ENCODE data around the gene DPP7. TPM values are rescaled to one million over a fixed set of nuclear protein-coding genes. Genes with fewer than 3 reads are reported as not detected.
"Not testable (repeated sequence)": the region's sequence is repeated elsewhere in the genome, so short reads cannot be mapped to it uniquely, and the experiment has no call there.

Gene DPP7
- total RNA-seq, 1 donor from 2014 or later, result 137 TPM

DNA sequence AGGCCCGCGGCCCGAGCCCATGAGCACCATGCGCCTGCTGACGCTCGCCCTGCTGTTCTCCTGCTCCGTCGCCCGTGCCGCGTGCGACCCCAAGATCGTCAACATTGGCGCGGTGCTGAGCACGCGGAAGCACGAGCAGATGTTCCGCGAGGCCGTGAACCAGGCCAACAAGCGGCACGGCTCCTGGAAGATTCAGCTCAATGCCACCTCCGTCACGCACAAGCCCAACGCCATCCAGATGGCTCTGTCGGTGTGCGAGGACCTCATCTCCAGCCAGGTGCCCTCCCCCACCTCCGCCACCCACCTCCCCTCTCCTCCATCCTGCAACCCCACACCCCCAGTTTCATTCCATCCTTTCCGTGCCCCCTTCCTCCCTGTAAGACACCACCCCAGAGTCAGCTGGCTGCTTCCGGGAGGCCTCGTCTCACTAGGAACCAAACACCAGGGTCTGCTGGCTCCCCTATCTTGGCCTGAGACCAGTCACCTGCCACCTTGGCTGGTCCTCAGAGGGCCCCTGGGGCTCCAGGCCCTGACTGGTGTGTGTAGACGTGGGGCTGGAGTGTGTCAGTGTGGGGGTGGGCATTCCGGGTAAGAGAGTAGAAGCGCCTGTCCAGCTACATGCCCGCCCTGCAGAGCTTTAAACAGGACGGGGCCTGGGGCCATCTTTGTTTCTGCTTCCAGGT, 25.1 kb upstream of the DPP7 start:
- H3K36me3 ChIP-seq (ENCODE audit: control insufficient read depth, insufficient read depth, low read length), result no peaks in the 10 kb centered on the region
- TF ChIP-seq, protein P1, sequence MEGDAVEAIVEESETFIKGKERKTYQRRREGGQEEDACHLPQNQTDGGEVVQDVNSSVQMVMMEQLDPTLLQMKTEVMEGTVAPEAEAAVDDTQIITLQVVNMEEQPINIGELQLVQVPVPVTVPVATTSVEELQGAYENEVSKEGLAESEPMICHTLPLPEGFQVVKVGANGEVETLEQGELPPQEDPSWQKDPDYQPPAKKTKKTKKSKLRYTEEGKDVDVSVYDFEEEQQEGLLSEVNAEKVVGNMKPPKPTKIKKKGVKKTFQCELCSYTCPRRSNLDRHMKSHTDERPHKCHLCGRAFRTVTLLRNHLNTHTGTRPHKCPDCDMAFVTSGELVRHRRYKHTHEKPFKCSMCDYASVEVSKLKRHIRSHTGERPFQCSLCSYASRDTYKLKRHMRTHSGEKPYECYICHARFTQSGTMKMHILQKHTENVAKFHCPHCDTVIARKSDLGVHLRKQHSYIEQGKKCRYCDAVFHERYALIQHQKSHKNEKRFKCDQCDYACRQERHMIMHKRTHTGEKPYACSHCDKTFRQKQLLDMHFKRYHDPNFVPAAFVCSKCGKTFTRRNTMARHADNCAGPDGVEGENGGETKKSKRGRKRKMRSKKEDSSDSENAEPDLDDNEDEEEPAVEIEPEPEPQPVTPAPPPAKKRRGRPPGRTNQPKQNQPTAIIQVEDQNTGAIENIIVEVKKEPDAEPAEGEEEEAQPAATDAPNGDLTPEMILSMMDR (IDR thresholded peaks at IDR 0.05; ENCODE audit: insufficient read depth, low read length, poor library complexity, severe bottlenecking), result no peak
- H3K4me3 ChIP-seq (ENCODE audit: low read depth, low read length), result no peak overlapping the region
- no peak for DNase-seq (ENCODE audit: low read depth)
- peaks cover 79% of the 10 kb centered on the region for H3K27me3 ChIP-seq (ENCODE audit: control insufficient read depth, insufficient read depth, low read length)

- no peak for DNase-seq (ENCODE audit: low read depth)
- H3K27me3 ChIP-seq (ENCODE audit: control insufficient read depth, insufficient read depth, low read length), result peaks cover 79% of the 10 kb centered on the region
- TF ChIP-seq, protein P1 (IDR thresholded peaks at IDR 0.05; ENCODE audit: insufficient read depth, low read length, poor library complexity, severe bottlenecking), result no peak
Measured at GRCh38 chr9:137138722-137139467, 24.4 kb upstream of the DPP7 start, which contains the start of gene GRIN1. Gene GRIN1, plus strand, starts transcription at chr9:137139154. Its CDS starts 333 bp downstream, at chr9:137139487.

GRCh38 chr9:137138058-137138721, 23.7 kb upstream of the DPP7 start:
- Histone ChIP-seq H3K4me3 (ENCODE audit: low read depth, low read length) (no peak overlapping the region), H3K36me3 (ENCODE audit: control insufficient read depth, insufficient read depth, low read length) (no peaks in the 10 kb centered on the region), H3K27me3 (ENCODE audit: control insufficient read depth, insufficient read depth, low read length) (peaks cover 73% of the 10 kb centered on the region)
- no peak for DNase-seq (ENCODE audit: low read depth)
- TF ChIP-seq, protein P1 (IDR thresholded peaks at IDR 0.05; ENCODE audit: insufficient read depth, low read length, poor library complexity, severe bottlenecking), result no peak

More at GRCh38 chr9:137138722-137139467, 24.4 kb upstream of the DPP7 start, which contains the start of gene GRIN1:
- no peaks in the 10 kb centered on the region for H3K36me3 ChIP-seq (ENCODE audit: control insufficient read depth, insufficient read depth, low read length)
- no peak within 1 kb of the TSS for H3K4me3 ChIP-seq (ENCODE audit: low read depth, low read length)

DNA sequence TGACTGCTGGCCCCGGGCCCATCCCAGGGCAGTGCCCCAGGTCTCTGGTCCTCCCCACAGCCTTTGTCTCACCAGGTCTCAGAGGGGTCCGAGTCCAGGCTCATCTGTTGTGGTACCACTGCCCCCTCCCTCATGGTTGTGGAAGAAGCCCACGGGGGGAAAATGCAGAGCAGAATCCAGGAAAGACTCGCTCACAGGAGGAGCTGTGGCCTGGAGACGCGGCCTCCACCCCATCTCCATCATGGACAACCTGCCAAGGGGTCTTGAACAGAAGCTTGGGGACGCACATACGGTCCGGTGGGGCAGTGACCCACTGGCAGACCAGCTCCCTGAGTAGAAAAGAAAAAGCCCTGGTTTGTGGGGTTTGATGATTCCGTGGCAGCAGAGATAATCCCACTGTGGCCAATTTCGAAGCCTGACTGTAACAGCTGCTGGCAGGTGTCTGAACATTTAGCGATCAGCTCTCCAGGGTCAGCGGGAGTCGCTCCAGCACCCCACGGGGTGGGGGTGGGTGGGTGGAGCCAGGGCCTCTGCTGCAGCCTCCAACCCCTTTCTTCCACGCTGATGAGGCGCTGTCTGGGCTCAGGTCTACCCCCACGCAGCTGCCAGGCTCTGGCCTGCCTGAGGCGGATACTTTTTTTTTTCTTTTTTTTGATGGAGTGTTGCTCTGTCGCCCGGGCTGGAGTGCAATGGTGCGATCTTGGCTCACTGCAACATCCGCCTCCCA, 22.5 kb upstream of the DPP7 start:
- TF ChIP-seq, protein P1 (IDR thresholded peaks at IDR 0.05; ENCODE audit: insufficient read depth, low read length, poor library complexity, severe bottlenecking), result no peak
- Histone ChIP-seq H3K36me3 (ENCODE audit: control insufficient read depth, insufficient read depth, low read length) (no peaks in the 10 kb centered on the region), H3K27me3 (ENCODE audit: control insufficient read depth, insufficient read depth, low read length) (peaks cover 63% of the 10 kb centered on the region), H3K4me3 (ENCODE audit: low read depth, low read length) (no peak overlapping the region)
- DNase-seq (ENCODE audit: low read depth), result no peak

DNA sequence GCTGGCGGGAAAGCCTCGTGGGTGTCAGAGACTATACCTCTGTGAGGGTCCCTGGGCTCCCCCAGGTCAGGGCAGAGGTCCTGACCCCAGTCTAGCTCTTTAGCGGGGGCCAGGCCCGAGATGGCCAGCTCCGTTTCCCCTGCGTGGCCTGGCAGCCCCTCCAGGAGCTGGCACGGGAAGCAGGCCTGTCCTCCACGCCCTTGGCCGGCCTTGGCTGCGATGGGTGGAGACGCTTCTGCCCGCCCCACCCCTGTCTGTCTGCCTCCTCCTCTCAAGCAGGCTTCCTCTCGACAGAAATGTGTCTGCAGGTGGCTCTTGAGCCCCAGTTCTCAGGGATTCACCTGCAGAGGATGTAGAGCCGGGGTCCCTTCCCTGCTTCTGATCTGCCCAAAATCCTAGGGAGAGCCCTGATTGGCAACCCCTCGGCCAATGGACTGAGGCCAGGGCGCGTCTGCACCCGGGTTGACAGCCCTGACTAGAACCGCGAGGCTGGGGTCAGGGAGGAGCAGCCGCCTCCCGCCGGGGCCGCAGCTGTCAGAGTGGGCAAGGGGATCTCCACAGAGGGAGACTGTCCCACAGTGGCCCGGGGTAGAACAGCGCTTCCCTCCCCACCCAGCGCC, 21.8 kb upstream of the DPP7 start:
- Histone ChIP-seq H3K36me3 (ENCODE audit: control insufficient read depth, insufficient read depth, low read length) (no peaks in the 10 kb centered on the region), H3K27me3 (ENCODE audit: control insufficient read depth, insufficient read depth, low read length) (peaks cover 56% of the 10 kb centered on the region), H3K4me3 (ENCODE audit: low read depth, low read length) (no peak overlapping the region)
- no peak for DNase-seq (ENCODE audit: low read depth)
- TF ChIP-seq, protein P1 (IDR thresholded peaks at IDR 0.05; ENCODE audit: insufficient read depth, low read length, poor library complexity, severe bottlenecking), result no peak

DNA sequence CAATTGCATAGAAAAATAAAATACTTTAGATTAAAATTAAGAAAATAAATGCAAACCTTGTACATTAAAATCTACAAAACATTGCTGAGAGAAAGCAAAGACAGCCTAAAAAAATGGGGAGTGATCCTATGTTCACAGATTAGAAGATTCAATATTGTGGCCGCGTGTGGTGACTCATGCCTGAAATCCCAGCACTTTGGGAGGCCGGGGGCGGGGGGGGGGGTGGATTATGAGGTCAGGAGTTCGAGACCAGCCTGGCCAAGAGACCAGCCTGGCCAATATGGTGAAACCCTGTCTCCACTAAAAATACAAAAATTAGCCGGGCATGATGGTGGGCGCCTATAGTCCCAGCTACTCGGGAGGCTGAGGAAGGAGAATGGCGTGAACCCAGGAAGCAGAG, 20.6 kb upstream of the DPP7 start:
- peaks cover 44% of the 10 kb centered on the region for H3K27me3 ChIP-seq (ENCODE audit: control insufficient read depth, insufficient read depth, low read length)
- DNase-seq (ENCODE audit: low read depth); H3K36me3 ChIP-seq (ENCODE audit: control insufficient read depth, insufficient read depth, low read length); H3K4me3 ChIP-seq (ENCODE audit: low read depth, low read length): not testable (repeated sequence)

All from kidney epithelial cell (primary cell).